ENCODE data around the gene ADIPOR2. TPM values are rescaled to one million over a fixed set of nuclear protein-coding genes. Genes with fewer than 3 reads are reported as not detected.
A peak's percentile ranks its signal among the peaks of the same experiment; 100 is the strongest.

Gene ADIPOR2
- total RNA-seq, 2 experiments from 2014 or later = 50.2 to 51.3 TPM

DNA sequence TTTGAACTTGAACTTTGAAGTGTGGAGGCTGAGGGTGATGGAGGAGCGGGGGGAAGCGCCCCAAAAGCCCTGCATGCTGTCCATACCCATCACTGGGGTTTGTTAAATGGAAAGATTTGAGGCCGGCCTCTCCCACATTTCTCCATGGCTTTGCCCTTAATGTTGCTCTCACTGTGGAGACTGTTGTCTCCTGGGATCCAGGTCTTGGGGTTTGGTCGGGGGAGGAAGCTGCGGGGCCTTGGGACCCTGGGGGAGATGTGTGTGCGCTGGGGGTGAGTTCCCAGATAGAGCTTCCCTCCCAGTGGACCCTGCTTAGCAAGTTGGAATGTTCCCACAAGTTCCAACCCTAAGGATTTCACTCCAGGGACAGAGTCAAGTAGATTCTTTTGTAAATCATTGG, 101.5 kb downstream of the ADIPOR2 start:
- Mint-ChIP-seq H3K9me3 (no peaks in the 10 kb centered on the region), H3K27ac (no peak overlapping the region), H3K4me1 (peaks cover 28% of the 10 kb centered on the region), H3K4me3 (no peak overlapping the region), H3K27me3 (no peaks in the 10 kb centered on the region), H3K36me3 (no peaks in the 10 kb centered on the region)
- POLR2A ChIA-PET = no interaction called here
- peak; percentile 24 for DNase-seq
- no peak for ATAC-seq (ENCODE audit: low read depth)

DNA sequence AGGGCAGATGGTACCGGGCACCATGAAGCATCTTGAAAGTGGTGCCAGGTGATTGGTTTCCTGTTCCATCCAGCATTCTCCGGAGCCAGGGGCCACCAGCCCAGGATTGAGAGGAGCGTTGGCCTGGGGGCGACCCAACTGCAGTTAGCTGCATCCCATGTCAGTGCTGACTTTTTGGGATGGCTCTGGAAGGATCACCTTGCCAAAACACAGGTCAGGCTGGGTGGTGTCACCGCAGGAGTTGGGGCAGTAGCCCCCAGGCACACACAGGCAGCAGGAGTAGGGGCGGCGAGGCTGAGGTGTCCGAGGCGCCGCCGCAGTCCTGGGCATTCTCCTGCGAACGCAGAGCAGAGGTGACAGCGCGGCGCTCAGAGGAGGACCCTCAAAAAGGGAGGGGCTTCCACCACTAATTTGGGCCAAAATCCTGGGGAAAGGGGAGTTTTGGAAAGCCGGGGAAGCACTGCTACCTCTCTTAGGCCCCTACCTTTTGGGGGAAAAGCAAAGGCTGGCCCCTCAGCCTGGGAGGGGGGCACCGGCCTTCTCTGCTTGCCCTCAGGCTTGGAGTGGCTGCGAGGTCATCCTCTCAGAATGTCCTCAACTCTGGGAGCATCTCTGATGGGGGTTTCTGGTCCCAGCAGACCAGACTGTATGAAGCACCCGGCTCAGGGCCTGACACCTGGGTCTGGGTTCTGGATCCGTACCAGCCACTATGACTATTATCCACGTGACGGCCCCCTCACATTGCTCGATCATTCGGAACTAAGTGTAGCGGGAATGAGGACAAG, 102.7 kb downstream of the ADIPOR2 start:
- H3K27me3 Mint-ChIP-seq = no peaks in the 10 kb centered on the region
- POLR2A ChIA-PET = no interaction called here
- no peak overlapping the region for H3K4me3 Mint-ChIP-seq

DNA sequence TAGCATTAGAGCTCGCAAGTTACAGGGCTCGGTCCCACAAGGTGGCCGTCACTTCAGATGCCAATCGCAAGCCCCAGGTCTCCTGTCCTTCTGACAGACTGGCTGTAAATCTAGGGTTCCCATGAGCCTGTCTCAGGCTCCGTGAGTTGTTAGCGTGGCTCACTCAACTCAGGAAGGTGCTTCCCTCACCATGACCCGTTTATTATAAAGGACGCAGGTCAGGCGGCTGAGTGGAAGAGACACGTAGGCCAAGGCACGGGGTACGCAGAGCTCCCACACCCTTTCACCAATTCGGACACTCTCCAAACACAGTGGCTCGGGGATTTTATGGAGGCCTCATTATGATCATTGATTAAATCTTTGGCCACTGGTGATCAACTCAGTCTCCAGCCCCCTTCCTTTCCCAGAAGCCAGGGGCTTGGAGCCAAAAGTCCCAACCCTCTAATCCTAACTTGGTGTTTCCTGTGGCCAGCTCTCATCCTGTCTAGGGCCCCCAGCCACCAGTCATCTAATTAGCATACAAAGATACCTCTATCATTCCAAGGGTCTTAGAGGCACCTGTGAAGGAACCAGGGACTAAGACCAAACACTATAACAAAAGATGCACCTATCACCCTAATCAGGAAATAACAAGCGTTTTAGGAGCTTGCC, 103.7 kb downstream of the ADIPOR2 start:
- POLR2A ChIA-PET = interaction anchor here (2.1 kb wide), 1 partner anchor 145 kb away, joined by 22 read pairs; no protein-coding TSS in a partner anchor
- Mint-ChIP-seq H3K27me3 (no peaks in the 10 kb centered on the region), H3K27ac (no peak overlapping the region), H3K4me3 (no peak overlapping the region), H3K4me1 (peaks cover 28% of the 10 kb centered on the region), H3K36me3 (no peaks in the 10 kb centered on the region), H3K9me3 (no peaks in the 10 kb centered on the region)
- DNase-seq = peak; percentile 24
- ATAC-seq (ENCODE audit: low read depth) = no peak

More for the DNA sequence above, 102.7 kb downstream of the ADIPOR2 start:
- no peaks in the 10 kb centered on the region for H3K36me3 Mint-ChIP-seq
- DNase-seq (peak; percentile 24), ATAC-seq (ENCODE audit: low read depth) (no peak)
- peaks cover 28% of the 10 kb centered on the region for H3K4me1 Mint-ChIP-seq
- no peaks in the 10 kb centered on the region for H3K9me3 Mint-ChIP-seq
- no peak overlapping the region for H3K27ac Mint-ChIP-seq

DNA sequence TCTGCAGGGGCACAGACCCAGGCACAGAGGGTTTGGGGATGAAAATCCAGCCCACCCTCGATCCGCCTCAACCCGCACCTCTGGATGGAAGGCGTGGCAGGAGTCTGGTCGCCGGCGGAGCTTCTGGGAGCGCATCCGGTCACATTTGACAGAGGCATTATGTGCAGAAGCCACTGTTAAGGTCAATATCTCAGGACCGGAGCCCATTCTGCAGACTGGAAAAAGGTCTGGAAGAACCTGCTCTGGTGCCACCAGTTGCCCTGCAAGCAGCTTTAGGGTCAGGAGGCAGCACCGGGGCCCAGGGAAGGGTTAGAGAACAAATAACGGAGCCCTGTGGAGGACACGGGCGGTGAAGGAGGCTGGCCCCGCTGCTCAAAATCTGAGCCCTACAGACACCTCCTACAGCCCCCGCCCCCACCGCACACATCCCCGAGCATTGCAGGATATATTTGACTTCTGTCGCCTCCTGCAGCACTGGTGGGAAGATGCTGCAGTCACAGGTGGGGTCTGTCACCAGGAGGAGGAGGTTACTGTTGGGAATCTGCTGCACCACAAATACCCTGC, 104.4 kb downstream of the ADIPOR2 start:
- Mint-ChIP-seq H3K4me1 (peaks cover 26% of the 10 kb centered on the region), H3K9me3 (no peaks in the 10 kb centered on the region), H3K27ac (peak overlapping the region; percentile 75), H3K36me3 (no peaks in the 10 kb centered on the region), H3K27me3 (no peaks in the 10 kb centered on the region), H3K4me3 (peak overlapping the region; percentile 68)
- ATAC-seq (ENCODE audit: low read depth) (no peak), DNase-seq (peak; percentile 20)
- POLR2A ChIA-PET = interaction anchor here (0.9 to 2.7 kb wide), 5 partner anchors 121 to 210 kb away, joined by 3 to 22 read pairs (median 7); no protein-coding TSS in a partner anchor

DNA sequence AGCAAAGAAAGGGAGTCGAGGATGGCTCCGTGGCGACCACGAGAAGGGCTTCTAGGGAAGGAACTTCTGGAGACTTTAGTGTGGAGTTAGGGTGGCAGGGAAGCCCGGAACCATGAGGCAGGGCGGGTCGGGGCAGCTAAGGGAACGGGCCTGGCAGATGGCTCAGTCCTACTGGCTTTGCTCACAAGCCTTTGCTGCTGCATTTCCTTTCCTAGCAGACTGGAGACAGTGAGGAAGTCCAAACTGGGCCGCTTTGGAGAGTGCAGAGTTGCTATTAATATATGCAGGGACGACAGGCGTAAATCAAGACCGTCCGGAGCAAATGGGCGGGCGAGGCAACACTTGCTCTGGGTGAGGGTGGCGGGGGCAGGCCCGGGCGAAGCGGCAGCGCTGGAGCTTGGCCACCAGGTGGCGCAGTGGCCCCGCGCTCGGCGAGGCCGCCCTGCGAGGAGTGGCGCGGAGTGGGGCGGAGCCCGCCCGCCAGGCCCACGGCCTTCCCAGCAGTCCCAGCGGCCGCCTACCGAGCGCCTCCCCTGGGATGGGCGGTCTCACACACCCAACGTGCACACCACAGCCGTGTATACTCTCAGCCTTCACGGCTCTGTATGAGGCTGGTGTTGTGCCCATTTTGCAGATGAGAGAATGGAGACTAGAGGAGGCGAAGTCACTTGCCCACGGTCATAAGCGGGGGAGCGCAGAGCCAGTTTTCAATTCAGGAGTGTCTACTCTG, 105.1 kb downstream of the ADIPOR2 start:
- Mint-ChIP-seq H3K27ac (peak overlapping the region; percentile 77), H3K4me3 (peak overlapping the region; percentile 90), H3K9me3 (no peaks in the 10 kb centered on the region), H3K36me3 (no peaks in the 10 kb centered on the region), H3K4me1 (peaks cover 20% of the 10 kb centered on the region), H3K27me3 (no peaks in the 10 kb centered on the region)
- ATAC-seq (ENCODE audit: low read depth) (peak; percentile 96), DNase-seq (peak; percentile 98)
- POLR2A ChIA-PET = interaction anchor here (0.9 to 2.7 kb wide), 6 partner anchors 105 to 209 kb away, joined by 3 to 22 read pairs (median 6); partner anchors contain the start of gene ADIPOR2

DNA sequence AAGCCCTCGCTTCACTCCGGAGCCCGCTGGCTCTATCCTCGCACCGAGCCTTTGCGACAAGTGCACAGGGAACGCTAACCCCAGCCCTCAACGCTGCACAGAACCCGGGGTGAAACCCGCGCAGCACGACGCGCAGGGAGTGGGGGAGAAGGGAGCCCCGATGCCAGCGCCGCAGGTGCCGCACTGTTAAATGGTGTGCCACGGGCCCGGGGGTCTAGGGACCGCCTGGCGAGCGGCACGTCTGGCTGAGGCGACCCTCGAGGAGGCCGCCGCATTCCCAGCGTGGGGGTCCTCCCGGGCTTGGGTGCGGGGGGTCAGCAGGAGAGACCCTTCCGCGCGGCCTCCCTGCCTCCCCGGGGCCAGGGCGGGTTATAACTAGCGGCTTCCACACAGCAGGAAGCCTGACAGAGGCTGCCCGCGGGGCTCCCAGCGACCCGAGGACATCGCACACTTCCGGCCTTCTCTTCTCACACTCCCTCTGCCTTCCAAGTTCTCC, 105.7 kb downstream of the ADIPOR2 start:
- peaks cover 14% of the 10 kb centered on the region for H3K4me1 Mint-ChIP-seq
- peak overlapping the region; percentile 90 for H3K4me3 Mint-ChIP-seq
- no peaks in the 10 kb centered on the region for H3K27me3 Mint-ChIP-seq
- DNase-seq = peak; percentile 69
- ATAC-seq (ENCODE audit: low read depth) = peak; percentile 34
- H3K36me3 Mint-ChIP-seq = no peaks in the 10 kb centered on the region
- H3K27ac Mint-ChIP-seq = peak overlapping the region; percentile 77
- H3K9me3 Mint-ChIP-seq = no peaks in the 10 kb centered on the region
- POLR2A ChIA-PET = interaction anchor here (1.4 to 2.7 kb wide), 5 partner anchors 106 to 208 kb away, joined by 4 to 22 read pairs (median 7); partner anchors contain the start of gene ADIPOR2

DNA sequence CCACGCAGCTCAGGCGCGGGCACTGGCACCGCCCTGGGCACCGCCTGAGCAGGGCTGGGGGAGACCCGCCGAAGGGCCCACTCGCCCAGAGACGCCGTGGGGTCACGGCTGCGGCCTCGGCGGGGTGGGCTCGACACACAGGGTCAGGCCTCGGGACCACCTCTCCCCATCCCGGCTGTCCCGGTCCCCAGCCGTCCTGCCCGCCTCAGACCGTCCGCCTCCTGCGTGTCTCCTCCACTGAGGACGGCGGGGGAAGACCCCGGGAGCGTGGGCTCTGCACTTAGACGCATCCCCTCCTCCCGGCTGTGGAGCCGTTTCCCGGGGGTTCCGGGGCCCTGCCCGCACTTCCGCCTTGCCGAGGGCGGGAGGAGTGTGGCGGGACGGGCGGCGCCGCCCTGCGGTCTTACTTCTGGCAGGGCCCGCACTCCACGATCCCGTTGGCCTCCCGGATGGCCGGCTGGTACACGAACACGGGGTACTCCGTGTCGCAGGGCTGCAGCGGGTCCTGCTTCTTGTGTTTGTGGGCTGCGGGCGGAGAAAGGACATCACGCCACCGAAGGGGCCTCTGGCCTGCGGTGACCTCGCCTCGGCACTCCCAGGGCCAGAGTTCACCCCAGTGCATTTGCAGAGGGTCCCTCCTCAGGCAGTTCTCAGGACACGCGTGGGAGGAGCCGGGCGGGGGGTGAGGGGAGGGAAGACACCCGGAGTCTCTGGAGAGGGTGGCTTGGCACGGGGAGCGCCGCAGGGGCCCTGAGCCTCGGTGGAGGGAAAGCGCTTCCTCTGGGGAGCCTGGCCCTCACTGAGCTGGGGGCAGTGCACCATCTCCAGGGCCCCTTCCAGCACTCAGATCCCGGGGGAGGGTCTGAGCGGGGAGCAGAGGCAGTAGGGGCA, 106.4 kb downstream of the ADIPOR2 start:
- Mint-ChIP-seq H3K27me3 (no peaks in the 10 kb centered on the region), H3K4me3 (peak overlapping the region; percentile 79), H3K9me3 (no peaks in the 10 kb centered on the region), H3K36me3 (no peaks in the 10 kb centered on the region), H3K27ac (peak overlapping the region; percentile 71), H3K4me1 (peaks cover 8% of the 10 kb centered on the region)
- ATAC-seq (ENCODE audit: low read depth) = peak; percentile 3
- peak; percentile 70 for DNase-seq
- POLR2A ChIA-PET = interaction anchor here (1.4 to 2.7 kb wide), 4 partner anchors 107 to 208 kb away, joined by 4 to 7 read pairs (median 6); partner anchors contain the start of gene ADIPOR2

DNA sequence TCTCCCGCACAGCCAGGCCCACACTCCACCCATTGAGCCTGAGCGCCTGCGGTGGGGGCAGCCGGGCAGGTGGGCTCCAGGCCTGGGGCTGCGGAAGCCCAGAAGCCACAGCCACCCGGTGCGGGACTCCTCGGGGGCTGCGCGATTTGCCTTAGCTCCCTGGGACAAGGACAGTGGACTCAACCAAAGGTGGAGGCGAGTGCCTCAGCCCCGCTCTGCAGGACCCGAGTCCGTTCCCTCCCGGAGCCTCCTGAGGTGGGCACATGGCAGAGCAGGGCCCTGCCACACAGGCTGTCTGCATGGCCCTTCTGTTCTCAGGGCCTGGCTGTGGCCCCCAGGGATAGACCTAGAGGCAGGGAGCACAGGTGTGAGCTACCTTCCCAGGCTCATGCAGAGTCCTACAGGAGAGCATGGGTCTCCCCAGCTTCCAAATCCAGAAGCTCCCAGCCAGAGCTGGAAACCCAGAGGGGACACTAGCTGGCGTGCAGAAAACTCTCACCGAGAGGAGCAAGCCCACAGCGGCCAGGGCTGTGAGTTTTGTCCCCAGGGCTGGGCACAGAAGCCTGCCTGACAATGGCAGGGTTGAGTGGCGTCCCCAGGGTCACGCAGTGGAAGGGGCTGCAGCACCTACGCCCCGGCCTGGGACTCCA, 107.2 kb downstream of the ADIPOR2 start:
- no peak overlapping the region for H3K27ac Mint-ChIP-seq
- H3K4me1 Mint-ChIP-seq = peaks cover 8% of the 10 kb centered on the region
- POLR2A ChIA-PET = interaction anchor here (0.9 to 2.7 kb wide), 2 partner anchors 118 to 142 kb away, joined by 3 to 7 read pairs; no protein-coding TSS in a partner anchor
- no peaks in the 10 kb centered on the region for H3K36me3 Mint-ChIP-seq
- ATAC-seq (ENCODE audit: low read depth) = no peak
- DNase-seq = peak; percentile 36
- no peaks in the 10 kb centered on the region for H3K9me3 Mint-ChIP-seq
- no peaks in the 10 kb centered on the region for H3K27me3 Mint-ChIP-seq
- H3K4me3 Mint-ChIP-seq = no peak overlapping the region

DNA sequence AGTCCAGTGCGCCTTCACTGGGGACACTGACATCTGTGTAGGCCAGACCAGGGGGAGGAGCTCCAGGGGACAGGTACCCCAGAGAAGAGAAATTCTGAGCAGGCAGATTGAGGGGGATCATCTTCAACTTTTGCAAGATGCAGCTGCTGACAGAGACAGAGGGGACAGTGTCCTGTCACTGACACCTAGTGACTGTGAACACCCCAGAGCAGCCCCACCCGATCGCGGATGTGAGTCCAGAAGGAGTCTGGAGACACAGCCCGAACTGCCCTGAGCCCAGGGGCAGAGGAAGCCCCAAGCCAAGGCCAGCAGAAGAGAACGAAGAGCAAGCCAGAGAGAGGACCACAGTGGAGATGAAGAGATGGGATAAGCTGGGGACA, 107.8 kb downstream of the ADIPOR2 start:
- DNase-seq (no peak), ATAC-seq (ENCODE audit: low read depth) (no peak)
- H3K4me1 Mint-ChIP-seq = peaks cover 8% of the 10 kb centered on the region
- H3K27ac Mint-ChIP-seq = peak overlapping the region; percentile 22
- H3K4me3 Mint-ChIP-seq = no peak overlapping the region
- H3K36me3 Mint-ChIP-seq = no peaks in the 10 kb centered on the region
- H3K9me3 Mint-ChIP-seq = no peaks in the 10 kb centered on the region
- POLR2A ChIA-PET = interaction anchor here (0.9 kb wide), 1 partner anchor 141 kb away, joined by 3 read pairs; no protein-coding TSS in a partner anchor
- H3K27me3 Mint-ChIP-seq = no peaks in the 10 kb centered on the region

DNA sequence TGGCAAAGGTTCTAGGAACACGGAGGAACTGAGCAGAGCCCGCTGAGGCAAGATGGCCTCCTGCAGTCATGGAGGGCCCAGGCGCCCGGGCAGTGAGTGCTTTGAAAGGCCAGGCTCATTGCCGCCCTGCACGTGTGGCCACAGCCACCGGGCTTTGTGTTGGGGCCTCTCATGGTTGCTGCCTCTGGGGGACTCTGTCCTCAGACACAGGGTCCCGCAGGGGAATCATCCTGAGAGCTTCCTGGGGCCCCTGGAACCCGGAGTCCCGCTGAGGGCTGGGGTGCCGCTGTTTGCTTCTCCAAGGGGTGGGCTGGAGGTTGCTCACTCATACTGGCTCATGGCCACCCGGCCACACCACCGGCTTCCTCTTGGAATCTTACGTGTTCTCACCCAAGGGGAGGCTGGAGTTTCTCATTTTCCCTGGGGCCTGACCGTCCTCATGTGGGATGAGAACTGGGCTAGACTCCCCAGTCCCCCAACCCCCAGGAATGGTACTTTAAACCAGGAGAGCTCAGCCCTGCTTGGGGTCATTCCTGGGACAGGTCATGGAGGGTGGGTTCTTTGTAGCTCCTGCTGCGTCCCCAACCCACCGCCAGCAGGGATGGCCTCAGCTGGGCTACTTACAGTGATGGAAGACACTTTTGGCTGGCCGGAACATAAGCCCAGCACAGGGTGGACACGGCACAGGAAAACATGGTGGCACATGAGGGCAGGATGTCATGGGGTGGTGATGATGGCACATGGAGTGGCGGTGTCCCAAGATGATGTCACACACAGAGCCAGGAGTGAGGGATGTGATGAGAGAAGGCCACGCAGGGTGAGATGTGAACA, 108.4 kb downstream of the ADIPOR2 start:
- DNase-seq (peak; percentile 21), ATAC-seq (ENCODE audit: low read depth) (no peak)
- no peaks in the 10 kb centered on the region for H3K27me3 Mint-ChIP-seq
- no peak overlapping the region for H3K27ac Mint-ChIP-seq
- H3K9me3 Mint-ChIP-seq = no peaks in the 10 kb centered on the region
- POLR2A ChIA-PET = no interaction called here
- H3K4me3 Mint-ChIP-seq = no peak overlapping the region
- peaks cover 10% of the 10 kb centered on the region for H3K4me1 Mint-ChIP-seq
- H3K36me3 Mint-ChIP-seq = no peaks in the 10 kb centered on the region

DNA sequence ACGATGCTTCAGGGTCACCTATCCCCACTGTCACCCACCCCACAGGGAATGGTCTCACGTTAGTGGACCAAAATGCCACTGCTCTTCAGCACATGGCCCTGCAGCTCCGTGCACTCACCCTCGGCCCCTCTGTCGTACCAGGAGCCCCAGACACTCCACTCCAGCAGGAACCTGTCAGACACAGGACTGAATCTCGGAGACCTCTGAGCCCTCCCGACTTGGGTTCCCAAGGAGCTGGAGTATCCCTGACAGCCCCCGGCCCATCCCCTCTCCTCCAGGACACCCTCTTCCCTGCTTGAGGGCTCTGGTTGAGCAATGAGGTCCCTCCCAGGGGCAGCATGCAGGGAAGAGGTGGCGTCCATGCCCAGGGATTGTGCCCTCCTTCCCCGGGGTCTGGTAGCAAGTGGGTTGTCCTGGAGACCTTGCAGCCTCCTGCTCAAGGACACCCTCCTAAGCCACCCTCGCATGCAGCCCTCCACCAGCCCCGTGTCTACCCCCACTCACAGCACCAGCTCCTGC, 109.1 kb downstream of the ADIPOR2 start:
- peak; percentile 30 for DNase-seq
- Mint-ChIP-seq H3K4me3 (no peak overlapping the region), H3K4me1 (peaks cover 14% of the 10 kb centered on the region), H3K27ac (no peak overlapping the region), H3K9me3 (peaks cover 1% of the 10 kb centered on the region), H3K27me3 (no peaks in the 10 kb centered on the region), H3K36me3 (no peaks in the 10 kb centered on the region)
- POLR2A ChIA-PET = no interaction called here
- no peak for ATAC-seq (ENCODE audit: low read depth)

Data from activated naive CD8-positive, alpha-beta T cell treated with anti-CD3 and anti-CD28 coated beads, Interleukin-2, amount 10 ng/mL, durations not matched to agents 7 days and 5 days (primary cell).